K562 (cell line): ENCODE measurements around the gene MYO18B. TPM values are rescaled to one million over a fixed set of nuclear protein-coding genes. Genes with fewer than 3 reads are reported as not detected.

Experiments used
- ADNP ChIP-seq: fragments of 200-800 bp; sonication (Bioruptor generic); IDR thresholded peaks from 2 replicates; pipeline ENCODE4 v1.6.1; 2016; ENCODE audit warnings: missing genetic modification characterization, missing compliant biosample characterization
- ARID1B ChIP-seq: fragments of 450-650 bp; IDR thresholded peaks from 2 replicates; pipeline ENCODE4 v1.6.1; 2016; ENCODE audit warnings: antibody characterized with exemption, mild to moderate bottlenecking, inconsistent platforms
- CTBP1 ChIP-seq: fragments of 450-650 bp; IDR thresholded peaks from 2 replicates; pipeline ENCODE4 v1.6.1; 2016; ENCODE audit warnings: borderline replicate concordance
- EP400 ChIP-seq: fragments of 450-650 bp; IDR thresholded peaks from 2 replicates; pipeline ENCODE4 v1.6.1; 2017; ENCODE audit warnings: antibody characterized with exemption, mild to moderate bottlenecking, moderate library complexity
- ETV5 ChIP-seq: sonication (generic); formaldehyde crosslinking; IDR thresholded peaks from 2 replicates; pipeline ENCODE4 v1.4.0; 2020; ENCODE audit warnings: low read depth, mild to moderate bottlenecking, missing genetic modification reagents
- GMEB1 ChIP-seq: fragments of 250-450 bp; sonication (Bioruptor Pico); IDR thresholded peaks from 2 replicates; pipeline ENCODE4 v1.4.0; 2020; ENCODE audit warnings: mild to moderate bottlenecking
- ID3 ChIP-seq, 2 experiments: fragments of 250-450 bp in 1 of 2; fragments of 450-650 bp in 1 of 2; sonication (Bioruptor Pico) in 1 of 2; IDR thresholded peaks; 2 replicates each; pipeline versions ENCODE4 v1.6.1 to v1.8.0; 2016 to 2021; ENCODE audit warnings: mild to moderate bottlenecking in 2 of 2, moderate library complexity in 2 of 2, missing compliant biosample characterization in 1 of 2, missing genetic modification characterization in 1 of 2
- JUN ChIP-seq, 2 experiments: sonication (generic) in 1 of 2; formaldehyde crosslinking in 1 of 2; IDR thresholded peaks; 2 replicates each; pipeline versions ENCODE4 v1.6.1 to v1.8.0; 2012 to 2022; ENCODE audit warnings: borderline replicate concordance in 2 of 2, mild to moderate bottlenecking in 2 of 2, improper control_type of control experiment in 1 of 2, low read depth in 1 of 2, low read length in 1 of 2, missing genetic modification reagents in 1 of 2
- MEIS2 ChIP-seq: fragments of 450-650 bp; IDR thresholded peaks from 2 replicates; pipeline ENCODE4 v1.6.1; 2014; ENCODE audit warnings: mild to moderate bottlenecking; ENCODE audit not compliant: partially characterized antibody
- MYBL2 ChIP-seq, 2 experiments: fragments of 450-650 bp in 1 of 2; sonication (generic) in 1 of 2; formaldehyde crosslinking in 1 of 2; IDR thresholded peaks; 2 replicates each; pipeline versions ENCODE4 v1.6.1 to v1.8.1; 2017 to 2022; ENCODE audit warnings: borderline replicate concordance in 1 of 2, inconsistent platforms in 1 of 2, low read depth in 1 of 2, mild to moderate bottlenecking in 1 of 2, missing genetic modification reagents in 1 of 2, moderate library complexity in 1 of 2
- NFE2 ChIP-seq: IDR thresholded peaks from 2 replicates; pipeline ENCODE4 v1.6.1; 2014; ENCODE audit warnings: antibody characterized with exemption, low read depth
- NR4A1 ChIP-seq, 2 experiments: fragments of 250-450 bp in 1 of 2; fragments of 450-650 bp in 1 of 2; sonication (Bioruptor Pico) in 1 of 2; IDR thresholded peaks; 2 replicates each; pipeline versions ENCODE4 v1.4.0 to v1.6.1; 2016 to 2020; ENCODE audit warnings: mild to moderate bottlenecking in 2 of 2, missing compliant biosample characterization in 1 of 2, missing genetic modification characterization in 1 of 2, moderate library complexity in 1 of 2
- POLR2H ChIP-seq: IDR thresholded peaks from 2 replicates; pipeline ENCODE4 v1.6.1; 2016; ENCODE audit warnings: missing genetic modification characterization, low read depth, mild to moderate bottlenecking, control low read depth, missing compliant biosample characterization, moderate library complexity
- SMAD4 ChIP-seq: fragments of 250-450 bp; sonication (Bioruptor Pico); conservative IDR thresholded peaks from 2 replicates; pipeline ENCODE4 v1.8.0; 2021; ENCODE audit warnings: inconsistent platforms, mild to moderate bottlenecking, moderate library complexity
- SMARCA4 ChIP-seq: fragments of 450-650 bp; IDR thresholded peaks from 2 replicates; pipeline ENCODE4 v1.6.1; 2016
- SMARCA5 ChIP-seq: fragments of 450-650 bp; IDR thresholded peaks from 2 replicates; pipeline ENCODE4 v1.6.1; 2016
- STAT5A ChIP-seq: IDR thresholded peaks from 2 replicates; pipeline ENCODE4 v1.6.1; 2012; ENCODE audit warnings: low read length, inconsistent platforms, borderline replicate concordance
- TEAD4 ChIP-seq, 2 experiments: sonication (generic) in 1 of 2; formaldehyde crosslinking in 1 of 2; IDR thresholded peaks; 2 replicates each; pipeline versions ENCODE4 v1.6.1 to v1.8.0; 2012 to 2022; ENCODE audit warnings: borderline replicate concordance in 1 of 2, inconsistent platforms in 1 of 2, low read length in 1 of 2, mild to moderate bottlenecking in 1 of 2, missing genetic modification reagents in 1 of 2
- USF1 ChIP-seq: sonication (generic); formaldehyde crosslinking; IDR thresholded peaks from 2 replicates; pipeline ENCODE4 v1.9.0; 2022; ENCODE audit warnings: mild to moderate bottlenecking, missing genetic modification reagents
- ZNF175 ChIP-seq: fragments of 200-800 bp; sonication (Bioruptor generic); IDR thresholded peaks from 2 replicates; pipeline ENCODE4 v1.6.1; 2016; ENCODE audit warnings: low read depth, mild to moderate bottlenecking, missing genetic modification characterization, missing compliant biosample characterization
- ZNF311 ChIP-seq: fragments of 250-450 bp; sonication (Bioruptor Pico); IDR thresholded peaks from 2 replicates; pipeline ENCODE4 v1.4.0; 2020; ENCODE audit warnings: mild to moderate bottlenecking, moderate library complexity
- ZNF551 ChIP-seq: fragments of 250-450 bp; sonication (Bioruptor Pico); IDR thresholded peaks from 2 replicates; pipeline ENCODE4 v1.5.0; 2021; ENCODE audit warnings: mild to moderate bottlenecking, moderate library complexity
- ZNF586 ChIP-seq: fragments of 450-650 bp; formaldehyde crosslinking; conservative IDR thresholded peaks from 2 replicates; pipeline ENCODE4 v1.4.0; 2020; ENCODE audit warnings: mild to moderate bottlenecking, moderate library complexity
- ZNF589 ChIP-seq: fragments of 200-800 bp; sonication (Bioruptor generic); IDR thresholded peaks from 2 replicates; pipeline ENCODE4 v1.6.1; 2016; ENCODE audit warnings: low read depth, missing genetic modification characterization, missing compliant biosample characterization
- polyA plus RNA-seq, 8 experiments: library from polyadenylated mRNA; depleted of rRNA in 4 of 8; stranded (reverse) in 5 of 8; unstranded in 3 of 8; fragments of >200 nt; fragmentation: Nextera tagmentation in 2 of 8; fragmentation: Illumina TruSeq in 1 of 8; extraction: Ambion mirVana in 2 of 8; extraction: Trizol in 1 of 8; gene quantifications; 2 replicates each; pipeline versions ENCODE4 v1.2.1 to v1.2.3, GENCODE V29; 2011 to 2014; ENCODE audit warnings: inconsistent platforms in 1 of 8, missing spikeins in 1 of 8
- total RNA-seq, 7 experiments: library from RNA; depleted of rRNA in 6 of 7; stranded (reverse); fragments of >200 nt in 6 of 7; fragmentation: Illumina TruSeq in 2 of 7; extraction: Trizol in 2 of 7; gene quantifications; 2 replicates each; pipeline versions ENCODE4 v1.2.1 to v1.2.3, GENCODE V29; 2011 to 2021; ENCODE audit warnings: low replicate concordance in 1 of 7

The MYO18B gene
- total and polyA plus RNA-seq, 9 of the 15 experiments (the other 6 are each of a cell fraction or from before 2014, with no cell fraction given) = 0.06 to 7.0 (median 4.3) TPM

GRCh38 chr22:25759825-25760231 lies 17.8 kb downstream of the MYO18B start (continued):
- TF ChIP-seq ADNP (tag) = 0 out of 2 replicates have a peak, but pooled peaks have one; percentile 85
- peak; percentile 74; the same call in 1 of the 2 replicates for TF ChIP-seq TEAD4 (IDR thresholded peaks at IDR 0.05; ENCODE audit: low read length)
- no peak for TF ChIP-seq TEAD4 (CRISPR knock-in tag; IDR thresholded peaks at IDR 0.05; ENCODE audit: borderline replicate concordance)
- TF ChIP-seq JUN (IDR thresholded peaks at IDR 0.05; ENCODE audit: borderline replicate concordance, low read depth, low read length) = peak; percentile 80
- TF ChIP-seq JUN (CRISPR knock-in tag; IDR thresholded peaks at IDR 0.05; ENCODE audit: borderline replicate concordance) = no peak
- peak; percentile 49; the same call in 1 of the 2 replicates for TF ChIP-seq NFE2
- peak; percentile 78 for TF ChIP-seq SMAD4 (CRISPR knock-in tag)
- TF ChIP-seq EP400 = peak; percentile 52
- no peak for TF ChIP-seq ZNF311 (CRISPR knock-in tag)
- no peak for TF ChIP-seq ID3 (CRISPR knock-in tag; IDR thresholded peaks at IDR 0.05)
- 0 out of 2 replicates have a peak, but pooled peaks have one; percentile 20 for TF ChIP-seq ID3 (tag; IDR thresholded peaks at IDR 0.05)
- no peak for TF ChIP-seq MYBL2 (IDR thresholded peaks at IDR 0.05; ENCODE audit: low read depth)
- no peak for TF ChIP-seq MYBL2 (CRISPR knock-in tag; IDR thresholded peaks at IDR 0.05; ENCODE audit: borderline replicate concordance)
- TF ChIP-seq SMARCA4 = peak; percentile 71; the same call in 1 of the 2 replicates
- no peak for TF ChIP-seq SMARCA5
- TF ChIP-seq STAT5A = peak; percentile 57
- peak; percentile 51; the same call in 1 of the 2 replicates for TF ChIP-seq CTBP1
- peak; percentile 62; the same call in 1 of the 2 replicates for TF ChIP-seq ZNF589 (CRISPR knock-in tag)
- no peak for TF ChIP-seq NR4A1 (CRISPR knock-in tag; IDR thresholded peaks at IDR 0.05)
- TF ChIP-seq NR4A1 (tag; IDR thresholded peaks at IDR 0.05) = no peak
- no peak for TF ChIP-seq ZNF586 (CRISPR knock-in tag)
- peak; percentile 85 for TF ChIP-seq ARID1B
- TF ChIP-seq ZNF551 (CRISPR knock-in tag) = no peak
- no peak for TF ChIP-seq GMEB1 (CRISPR knock-in tag)
- peak; percentile 95 for TF ChIP-seq MEIS2
- TF ChIP-seq ZNF175 = no peak
- TF ChIP-seq ETV5 (CRISPR knock-in tag) = 0 out of 2 replicates have a peak, but pooled peaks have one; percentile 22
- 0 out of 2 replicates have a peak, but pooled peaks have one; percentile 56 for TF ChIP-seq POLR2H (tag)
- no peak for TF ChIP-seq USF1 (CRISPR knock-in tag)
